ENCODE data around the gene ATP9A. TPM values are rescaled to one million over a fixed set of nuclear protein-coding genes. Genes with fewer than 3 reads are reported as not detected.
"Not testable (repeated sequence)": the region's sequence is repeated elsewhere in the genome, so short reads cannot be mapped to it uniquely, and the experiment has no call there.

Gene ATP9A
- total RNA-seq, 1 experiment from 2014 or later, result 1.8 TPM

DNA sequence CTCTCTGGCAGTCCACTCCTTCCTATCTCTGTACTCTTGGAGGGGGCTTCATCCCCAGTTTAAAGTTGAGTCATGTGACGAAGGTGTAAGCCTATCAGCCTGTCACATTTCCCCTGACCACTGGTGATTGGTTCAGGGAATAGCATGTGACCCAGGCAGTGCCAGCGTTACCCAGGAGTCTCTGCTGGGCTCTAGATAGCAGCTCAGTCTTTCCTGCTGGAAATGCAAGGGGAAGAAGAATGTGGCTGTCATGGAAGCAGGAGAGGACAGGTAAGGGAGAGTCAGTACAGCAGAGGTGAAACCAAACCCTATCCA is 190.1 kb downstream of the ATP9A start:
- no peak for DNase-seq (ENCODE audit: low read depth)

DNA sequence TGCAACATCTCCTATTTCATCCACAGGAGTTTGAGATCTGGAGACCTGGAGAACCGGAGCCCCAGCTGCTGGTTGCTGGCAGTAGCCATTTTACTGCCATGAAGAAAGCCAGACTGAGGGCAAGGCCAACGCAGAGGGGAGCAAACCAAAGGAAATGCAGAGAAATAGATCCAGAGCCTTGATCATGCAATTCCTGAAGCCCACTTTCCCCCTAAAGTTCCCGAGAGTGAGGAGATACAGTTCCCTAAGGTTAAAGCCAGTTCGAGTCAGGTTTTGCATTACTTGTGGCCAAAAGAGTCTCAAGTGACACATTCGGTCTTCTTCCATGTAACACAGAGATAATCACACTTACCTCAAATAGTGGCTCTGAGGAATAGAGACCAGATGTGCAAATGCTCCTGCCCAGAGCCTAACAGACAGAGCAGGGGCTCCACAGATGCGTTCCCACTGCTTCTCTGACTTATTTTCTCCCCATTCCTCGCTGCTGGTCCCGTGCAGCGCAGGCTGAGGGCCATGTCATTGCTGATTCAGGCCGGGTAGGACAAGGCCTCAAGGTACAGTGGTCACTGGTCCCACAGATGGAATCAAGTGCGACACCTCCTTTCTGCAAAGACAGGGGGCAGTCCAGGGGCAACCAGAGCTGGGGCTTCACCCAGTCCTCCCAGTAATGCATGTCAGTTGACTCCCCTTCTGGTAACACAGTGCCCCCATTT is 190.6 kb downstream of the ATP9A start:
- DNase-seq (ENCODE audit: low read depth), result no peak

DNA sequence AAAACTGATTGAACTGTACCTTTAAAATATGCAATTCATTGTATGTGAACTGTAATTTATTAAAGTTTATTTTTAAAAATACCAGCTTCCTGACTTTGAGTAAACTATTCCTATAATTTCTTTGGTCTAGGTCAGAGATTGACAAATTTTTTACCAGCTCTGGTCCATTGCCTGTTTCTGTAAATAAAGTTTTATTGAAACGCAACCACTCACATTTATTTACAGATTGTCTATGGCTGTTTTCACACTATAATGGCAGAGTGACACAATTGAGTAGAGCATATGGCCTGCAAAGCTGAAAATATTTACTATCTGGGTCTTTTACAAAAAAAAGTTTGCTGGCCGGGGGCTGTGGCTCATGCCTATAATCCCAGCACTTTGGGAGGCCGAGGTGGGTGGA is 192.7 kb downstream of the ATP9A start:
- DNase-seq (ENCODE audit: low read depth), result no peak

DNA sequence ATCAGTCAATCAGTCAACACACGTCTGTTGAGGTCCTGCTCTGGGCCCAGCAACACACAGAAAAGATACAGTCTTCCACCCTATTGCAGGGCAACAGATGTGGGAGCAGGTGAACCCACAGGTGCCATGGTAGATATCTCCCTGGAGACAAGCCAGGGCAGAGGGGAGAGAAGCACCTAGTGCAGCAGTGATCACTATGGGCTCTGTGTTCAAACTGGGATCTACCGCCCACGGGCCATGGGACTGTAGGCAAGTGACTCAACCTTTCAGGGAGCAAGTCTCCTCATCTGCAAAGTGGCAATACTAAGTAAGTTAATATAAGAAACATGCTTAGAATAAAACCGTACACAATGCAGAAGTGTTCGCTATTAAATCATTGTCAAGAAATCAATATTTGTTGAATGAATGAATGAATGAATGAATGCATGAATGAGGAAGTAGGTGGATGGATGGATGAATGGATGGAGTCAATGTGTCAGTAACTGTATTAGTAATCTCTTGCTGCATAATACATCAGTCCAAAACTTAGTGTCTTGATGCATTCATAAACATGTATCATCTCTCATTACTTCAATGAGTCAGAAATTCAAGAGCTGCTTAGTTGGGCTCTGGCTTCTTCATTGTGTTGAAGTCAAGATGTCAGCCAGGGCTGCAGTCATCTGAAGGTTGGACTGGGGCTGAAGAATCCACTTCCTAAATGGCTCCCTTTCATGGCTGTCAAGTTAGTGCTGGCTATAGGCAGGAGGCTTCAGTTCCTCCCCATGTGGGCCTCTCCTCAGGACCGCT is 193.7 kb downstream of the ATP9A start:
- DNase-seq (ENCODE audit: low read depth), result no peak

DNA sequence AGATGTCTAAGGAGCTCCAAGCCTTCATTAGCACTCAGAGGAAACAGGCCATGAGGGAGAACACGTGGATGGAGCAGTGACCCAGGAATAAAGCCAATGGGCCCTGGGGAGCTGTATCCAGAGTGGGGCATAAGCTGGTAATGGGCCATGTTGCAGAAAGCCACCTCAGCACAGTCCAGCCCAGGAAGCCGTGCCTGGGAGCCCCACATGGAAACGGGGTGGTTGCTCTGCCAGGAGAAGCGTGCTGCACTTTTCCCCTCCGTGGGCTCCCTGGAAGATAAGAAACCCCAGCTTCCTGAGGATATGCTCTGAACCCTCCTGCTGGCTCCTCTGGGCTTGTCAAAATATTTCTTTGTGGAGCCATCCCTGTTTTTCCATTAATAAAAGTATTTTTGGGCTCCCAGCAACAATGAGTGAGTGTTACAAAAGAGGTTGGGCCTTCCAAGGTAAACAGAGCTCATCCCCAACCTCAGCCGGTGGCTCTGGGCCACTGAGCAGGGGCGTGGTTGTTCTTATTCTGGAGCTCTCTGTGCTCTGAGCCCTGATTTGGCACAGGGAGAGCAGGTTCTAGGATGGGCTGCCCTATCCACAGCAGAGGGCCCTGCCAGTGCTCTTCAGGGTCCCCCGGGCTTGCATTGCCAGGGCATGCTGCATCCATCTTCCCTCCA is 194.5 kb downstream of the ATP9A start:
- no peak for DNase-seq (ENCODE audit: low read depth)

DNA sequence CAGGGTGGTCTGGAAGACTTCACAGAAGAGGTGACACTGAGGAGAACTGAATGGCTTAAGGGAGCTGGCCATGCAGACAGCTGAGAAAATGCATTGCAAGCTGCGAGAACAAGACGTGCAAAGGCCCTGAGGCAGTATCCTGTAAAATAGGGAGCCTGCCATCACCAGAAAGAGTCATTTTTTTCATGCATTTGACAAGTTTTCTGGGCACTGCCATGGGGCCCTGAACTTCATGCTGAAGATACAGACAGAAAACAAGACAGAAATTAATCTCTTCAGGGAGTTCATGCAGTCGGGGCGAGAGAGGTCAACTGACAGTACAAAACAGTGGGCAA is 196.8 kb downstream of the ATP9A start:
- no peak for DNase-seq (ENCODE audit: low read depth)

DNA sequence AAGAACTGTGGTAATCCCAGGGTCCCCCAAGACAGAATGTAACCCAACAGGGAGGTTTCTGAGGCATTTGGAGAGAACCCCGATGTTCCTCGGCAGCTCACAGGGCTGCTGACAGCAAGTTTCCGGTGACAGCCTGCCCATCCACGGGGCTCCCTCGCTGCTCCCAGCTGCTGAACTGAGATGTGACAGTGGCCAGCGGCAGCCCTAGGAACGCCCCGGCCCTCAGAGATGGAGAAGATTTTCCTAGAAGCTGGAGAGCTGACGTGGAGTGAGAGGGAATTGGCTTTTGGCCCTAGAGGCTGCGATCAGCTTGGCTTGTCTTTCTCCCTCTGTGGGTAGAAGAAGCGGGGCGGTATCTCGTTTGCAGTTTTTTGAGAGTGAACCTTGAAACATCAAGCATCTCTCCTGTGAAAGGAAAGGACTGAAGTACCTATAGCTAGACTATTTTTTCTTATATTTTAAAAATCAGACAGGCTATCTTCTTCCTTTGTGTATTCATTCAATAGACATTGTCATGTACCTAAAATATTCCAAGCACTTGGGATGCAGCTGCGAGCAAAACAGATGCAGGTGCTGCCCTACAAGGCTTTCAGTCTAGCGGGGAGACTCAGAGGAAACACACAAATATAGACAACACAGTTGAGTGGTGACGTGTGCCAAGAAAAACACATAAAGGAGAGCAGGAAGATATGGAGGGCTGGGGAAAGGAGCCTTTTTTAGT is 197.3 kb downstream of the ATP9A start:
- DNase-seq (ENCODE audit: low read depth), result no peak

DNA sequence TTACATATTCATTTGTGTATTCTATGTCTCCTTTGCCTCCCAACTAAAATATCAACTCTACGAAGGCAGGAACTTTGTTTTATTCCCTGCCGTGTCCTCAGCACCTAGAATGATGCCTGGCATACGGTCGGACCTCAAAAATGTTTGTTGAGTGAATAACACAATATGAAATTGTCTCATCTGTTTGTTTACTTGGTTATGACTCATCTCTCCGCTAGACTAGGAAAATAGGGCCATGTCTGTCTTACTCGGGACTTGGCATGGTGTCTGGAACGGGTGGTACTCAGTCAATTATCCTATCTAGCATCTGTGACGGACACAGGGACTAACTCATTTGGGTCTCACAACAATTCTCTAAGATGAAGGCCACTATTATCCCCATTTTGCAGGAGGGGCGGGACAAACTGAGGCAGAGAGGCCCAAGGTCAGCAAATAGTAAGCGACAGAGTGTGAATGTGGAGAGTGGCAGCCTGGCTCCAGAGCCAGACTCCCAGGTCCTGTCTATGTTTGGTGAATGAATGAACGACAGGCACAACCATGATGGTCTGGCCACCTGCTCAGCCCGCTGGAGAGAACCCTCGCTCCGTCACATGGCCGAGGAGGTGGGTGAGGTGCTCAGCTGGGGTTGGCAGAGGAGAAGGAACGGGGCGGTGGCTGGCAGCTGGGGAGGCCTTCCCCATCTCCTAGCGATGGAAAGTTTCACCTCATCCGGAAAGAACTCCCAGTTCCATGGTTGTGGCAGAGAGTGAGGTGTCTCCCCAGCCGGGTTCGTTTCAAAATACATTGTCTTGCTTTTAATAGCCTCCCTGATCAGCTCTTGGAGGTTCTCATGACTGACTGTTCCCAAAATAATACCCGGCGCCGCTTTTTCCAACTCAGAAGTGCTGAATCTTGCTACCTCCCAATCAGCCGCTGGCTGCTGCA is 198.1 kb downstream of the ATP9A start:
- DNase-seq (ENCODE audit: low read depth), result no peak

DNA sequence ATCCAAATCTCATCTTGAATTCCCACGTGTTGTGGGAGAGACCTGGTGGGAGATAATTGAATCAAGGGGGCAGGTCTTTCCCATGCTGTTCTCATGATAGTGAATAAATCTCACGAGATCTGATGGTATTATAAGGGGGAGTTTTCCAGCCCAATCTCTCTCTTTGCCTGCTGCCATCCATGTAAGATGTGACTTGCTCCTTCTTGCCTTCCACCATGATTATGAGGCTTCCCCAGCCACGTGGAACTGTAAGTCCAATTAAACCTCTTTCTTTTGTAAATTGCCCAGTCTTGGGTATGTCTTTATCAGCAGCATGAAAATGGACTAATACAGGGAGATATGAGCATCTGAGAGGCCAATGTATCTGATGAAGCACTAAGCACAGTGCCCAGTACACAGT is 199.7 kb downstream of the ATP9A start:
- not testable (repeated sequence) for DNase-seq (ENCODE audit: low read depth)

DNA sequence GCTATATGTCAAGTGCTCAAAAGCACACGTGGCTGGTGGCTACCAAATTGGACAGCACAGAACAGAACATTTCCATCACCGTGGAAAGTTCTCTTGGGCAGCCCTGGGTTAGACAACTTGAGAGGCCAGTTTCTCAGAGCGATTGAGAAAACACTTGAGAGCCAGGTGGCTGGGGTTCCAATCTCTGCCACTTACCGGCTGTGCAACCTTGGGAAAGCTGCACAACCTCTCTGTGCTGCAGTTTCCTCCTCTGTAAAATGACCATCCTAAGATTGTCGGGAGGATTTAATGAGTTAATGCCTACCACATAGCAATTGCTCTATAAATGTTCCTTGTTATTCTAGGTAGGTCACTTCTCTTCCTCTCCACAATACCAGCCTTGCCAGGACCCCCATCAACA is 200.6 kb downstream of the ATP9A start:
- no peak for DNase-seq (ENCODE audit: low read depth)

DNA sequence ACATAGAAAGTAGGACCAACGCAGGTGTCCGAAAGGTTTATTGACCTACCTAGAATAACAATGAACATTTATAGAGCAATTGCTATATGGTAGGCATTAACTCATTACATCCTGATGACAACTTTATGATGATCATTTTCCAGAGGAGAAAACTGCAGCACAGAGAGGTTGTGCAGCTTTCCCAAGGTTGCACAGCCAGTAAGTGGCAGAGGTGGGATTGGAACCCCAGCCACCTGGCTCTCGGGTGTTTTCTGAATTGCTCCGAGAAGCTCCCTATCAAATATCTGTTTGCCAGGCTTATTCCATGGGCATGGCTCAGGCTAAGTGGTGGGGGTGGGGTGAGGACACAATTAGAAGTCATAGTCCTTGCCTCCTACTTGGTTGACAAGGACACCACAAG is 201.6 kb downstream of the ATP9A start:
- no peak for DNase-seq (ENCODE audit: low read depth)

DNA sequence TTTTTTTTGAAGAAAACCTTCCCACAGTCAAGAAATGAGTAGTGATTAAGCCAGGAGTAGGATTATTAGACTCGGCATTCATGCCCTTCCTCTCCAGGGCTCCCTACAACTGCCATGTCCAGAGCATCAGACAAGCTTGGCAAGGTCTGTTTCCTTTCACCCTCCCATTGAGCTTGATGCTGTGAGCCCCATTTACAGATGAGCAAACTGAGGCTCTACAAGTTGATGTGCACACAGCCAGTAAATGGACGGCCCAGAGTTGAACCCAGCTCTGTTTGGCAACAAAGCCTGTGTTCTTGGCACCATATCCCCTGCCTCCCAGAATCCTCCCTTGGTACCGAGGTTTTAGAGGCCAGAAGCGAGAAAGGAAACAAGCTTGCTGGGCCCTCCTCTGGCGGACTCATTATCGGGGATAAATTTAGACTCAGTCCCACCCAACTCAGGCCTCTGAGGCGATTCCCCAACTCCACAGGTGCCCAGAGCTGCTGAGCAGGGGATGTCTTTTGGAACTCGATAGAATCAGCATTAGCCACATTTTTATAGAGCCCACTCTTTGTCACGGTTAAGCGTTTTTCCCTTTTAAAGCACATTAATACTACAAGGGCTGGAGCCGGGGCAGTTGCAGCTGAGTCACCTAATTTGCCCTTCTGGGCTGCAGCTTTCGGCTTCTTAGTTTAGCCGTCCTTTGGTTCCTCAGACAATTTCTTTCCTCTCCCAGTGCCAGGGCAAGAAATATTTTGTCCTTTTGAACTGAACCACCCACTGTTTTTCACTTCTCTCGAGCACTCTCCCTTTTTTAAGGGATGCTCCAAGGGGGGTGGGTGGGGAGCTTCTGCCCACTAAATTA is 202.7 kb downstream of the ATP9A start:
- peak; percentile 29 for DNase-seq (ENCODE audit: low read depth)

DNA sequence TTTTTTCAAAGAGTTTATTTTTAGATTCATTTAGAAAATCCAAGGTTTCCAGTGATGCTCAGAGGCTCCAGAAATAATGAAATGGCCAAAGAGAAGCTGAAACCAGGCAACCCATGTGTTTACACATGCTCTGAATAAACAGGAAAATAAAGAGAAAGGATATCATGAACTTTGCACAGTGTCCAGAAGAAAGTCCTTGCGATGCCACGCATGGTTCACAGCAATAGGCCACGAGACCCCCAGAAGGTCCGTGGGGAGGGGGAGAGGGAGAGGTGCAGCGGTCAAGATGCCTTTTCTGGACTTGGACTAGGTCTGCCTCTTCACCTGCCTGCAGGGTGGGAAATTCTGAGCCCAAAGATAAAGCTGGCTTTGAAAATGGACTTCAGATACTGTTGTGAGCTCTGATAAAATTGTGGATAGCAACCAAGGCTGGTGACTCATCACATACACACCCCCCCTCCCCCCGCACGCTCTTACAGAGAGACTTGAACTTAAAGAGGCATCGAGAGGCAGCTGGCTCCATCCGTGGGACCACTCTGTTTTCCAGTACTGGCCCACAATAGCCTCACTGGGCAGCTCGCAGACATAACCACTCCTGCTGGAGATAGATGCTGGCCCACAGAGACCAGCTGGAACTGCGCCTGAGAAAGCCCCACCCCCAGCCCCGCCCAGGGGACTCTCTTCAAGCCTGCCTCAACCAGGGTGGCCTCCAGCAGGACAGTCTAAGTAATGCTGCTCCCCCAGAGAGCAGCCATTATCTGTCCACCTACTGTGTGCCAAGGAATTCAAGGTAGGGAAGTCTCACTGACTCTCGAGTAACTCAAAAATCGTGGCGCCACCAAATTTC is 204.5 kb downstream of the ATP9A start:
- DNase-seq (ENCODE audit: low read depth), result peak; percentile 79

DNA sequence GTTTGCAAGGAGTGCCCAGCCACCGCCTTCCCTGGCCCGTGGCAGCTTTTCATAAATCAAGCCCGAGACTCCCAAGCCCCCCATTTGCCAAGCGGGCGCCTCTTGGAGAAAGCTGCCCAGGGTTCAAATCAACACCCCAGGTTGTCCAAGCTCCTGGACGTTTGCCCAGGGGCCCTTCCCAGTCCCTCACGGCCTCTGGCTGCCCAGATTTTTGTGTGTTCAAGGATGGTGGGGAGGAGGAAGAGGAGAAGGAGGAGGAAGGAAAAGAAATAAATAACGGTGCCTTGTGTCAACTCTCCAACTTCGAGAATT is 205.1 kb downstream of the ATP9A start:
- no peak for DNase-seq (ENCODE audit: low read depth)

DNA sequence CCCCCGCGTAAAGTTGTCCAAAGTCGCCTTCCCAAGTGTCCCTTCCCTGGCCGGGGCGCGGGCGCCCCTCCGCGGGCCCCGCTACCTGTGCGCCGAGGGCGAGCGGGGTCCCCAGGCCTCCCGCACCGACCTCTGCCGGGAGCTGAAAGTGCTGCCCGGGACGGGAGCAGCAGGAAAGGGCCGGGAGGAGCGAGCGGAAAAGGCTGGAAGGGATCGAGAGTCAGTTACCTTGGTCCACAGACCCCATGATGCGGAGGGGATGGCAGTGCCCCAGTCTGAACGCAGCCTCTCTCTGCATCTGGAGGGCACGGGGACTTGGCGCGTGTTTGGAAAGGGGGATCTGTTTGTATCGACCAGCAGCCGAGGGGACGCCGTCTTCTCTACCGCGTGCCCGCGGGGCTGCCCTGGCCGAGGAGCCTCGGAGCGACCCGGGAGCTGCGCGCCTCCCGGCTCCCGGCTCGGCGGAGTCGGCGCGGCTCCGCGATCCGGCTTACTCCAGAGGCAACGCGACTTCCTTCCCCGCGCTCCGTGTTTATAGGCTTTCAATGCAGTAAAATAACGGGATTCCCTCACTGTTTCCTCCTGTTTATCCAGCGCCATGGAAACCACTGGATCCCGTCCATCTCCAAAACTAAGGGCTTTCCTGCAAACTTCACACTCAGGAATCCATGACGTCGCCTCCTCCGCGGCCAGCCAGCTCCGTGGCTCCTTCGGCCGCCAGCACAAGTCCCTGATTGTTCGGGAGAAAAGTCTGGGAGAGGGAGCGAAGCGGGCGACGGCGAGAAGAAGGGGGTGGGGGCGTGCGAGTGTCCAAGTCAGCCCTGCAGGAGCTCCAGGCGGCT is 205.6 kb downstream of the ATP9A start:
- peak; percentile 85 for DNase-seq (ENCODE audit: low read depth)

DNA sequence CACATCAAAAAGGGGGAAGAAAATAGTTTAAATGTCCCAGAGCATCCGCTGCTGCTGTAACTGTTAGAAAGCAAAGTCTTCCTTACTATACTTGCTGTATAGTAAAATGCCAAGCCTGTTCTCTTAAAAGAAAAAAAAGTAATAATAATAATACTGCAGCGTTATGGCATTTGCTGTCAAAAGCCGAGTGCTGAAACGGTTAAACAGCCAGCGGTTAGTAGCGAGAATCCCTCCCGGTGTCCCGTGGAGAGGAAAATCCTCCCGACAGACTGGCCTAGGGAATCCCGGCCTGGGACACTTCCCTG is 206.2 kb downstream of the ATP9A start:
- no peak for DNase-seq (ENCODE audit: low read depth)

DNA sequence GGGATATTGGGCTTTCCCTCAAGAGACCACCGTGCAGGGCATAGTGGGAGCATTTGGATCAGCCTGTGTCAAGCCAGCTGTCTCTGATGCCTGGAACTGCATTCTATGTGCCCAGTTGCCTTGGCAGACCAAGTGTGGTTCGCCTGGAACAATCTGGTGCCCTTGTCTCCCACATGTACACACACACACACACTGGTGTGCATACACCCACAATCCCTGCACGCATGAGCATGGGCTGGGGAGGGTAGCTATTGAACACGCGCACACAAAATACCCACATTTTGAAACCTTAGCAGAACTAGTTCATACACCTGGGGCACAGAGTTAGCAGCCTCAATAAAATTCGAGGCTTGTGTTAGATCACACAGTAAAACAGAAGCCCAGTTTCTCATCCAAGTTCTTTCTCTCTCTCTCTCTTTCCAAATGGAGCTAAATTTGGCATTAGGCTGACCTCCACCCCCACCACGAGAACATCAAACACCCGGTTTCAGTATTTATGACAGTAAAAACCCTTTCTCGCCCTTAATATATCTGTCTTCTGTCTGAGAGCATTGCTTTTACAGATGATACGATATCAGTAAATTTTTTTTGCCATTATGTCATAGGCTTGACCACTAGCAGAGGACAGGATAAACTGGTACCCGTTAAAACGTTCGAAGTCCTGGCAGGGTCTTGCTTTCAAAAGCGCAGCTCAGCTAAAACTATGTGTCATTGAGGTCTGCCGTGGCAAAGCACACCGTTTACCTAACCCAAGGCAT is 207.5 kb downstream of the ATP9A start:
- no peak for DNase-seq (ENCODE audit: low read depth)

DNA sequence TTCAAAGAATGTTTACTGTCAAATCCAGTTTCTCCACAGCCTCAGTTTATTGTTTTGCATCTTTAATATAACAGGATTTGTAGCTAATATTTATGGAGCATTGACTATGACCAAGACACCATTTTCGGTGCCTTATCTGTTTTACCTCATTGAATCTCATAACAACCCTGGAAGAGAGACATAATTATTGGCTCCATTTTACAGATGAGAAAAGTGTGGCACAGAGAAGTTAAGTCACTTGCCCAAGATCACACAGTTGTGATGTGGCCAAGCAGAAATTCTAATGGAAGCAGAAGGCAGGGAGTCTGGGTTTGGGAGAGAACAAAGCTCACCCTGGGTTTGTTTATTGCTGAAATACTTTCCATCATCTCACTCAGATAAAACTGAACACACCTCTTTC is 208.1 kb downstream of the ATP9A start:
- no peak for DNase-seq (ENCODE audit: low read depth)
